Activated CD8-positive, alpha-beta memory T cell treated with anti-CD3 and anti-CD28 coated beads, Interleukin-2, amount 50 U/mL, for 4 hours (primary cell): Measurements from ENCODE around the gene OR1S2.
"Not testable (repeated sequence)": the region's sequence is repeated elsewhere in the genome, so short reads cannot be mapped to it uniquely, and the experiment has no call there.

Source experiments
- DNase-seq: peaks from one replicate; pipeline ENCODE4 v3.0.0-alpha.2; 2020

OR1S2 gene

GRCh38 chr11:58204042-58204441, at the start of gene OR1S2:
Gene OR1S2 (minus strand): TSS chr11:58204142. CDS start chr11:58204142, 0 bp downstream.
- no peak for DNase-seq

GRCh38 chr11:58243954-58244353, 40.0 kb upstream of the OR1S2 start:
- DNase-seq = no peak

- DNase-seq = no peak
Measured at GRCh38 chr11:58227956-58228615, 24.1 kb upstream of the OR1S2 start.

- no peak for DNase-seq
Measured at GRCh38 chr11:58222721-58223120, 18.8 kb upstream of the OR1S2 start.

GRCh38 chr11:58216476-58216875, 12.5 kb upstream of the OR1S2 start:
- DNase-seq = no peak

- DNase-seq = not testable (repeated sequence)
Measured at GRCh38 chr11:58212420-58212819, 8.5 kb upstream of the OR1S2 start, which contains the start of gene OR1S1. Gene OR1S1 (plus strand): TSS chr11:58212720.

- no peak for DNase-seq
Measured at GRCh38 chr11:58199271-58199670, 4.7 kb downstream of the OR1S2 start.

- DNase-seq = no peak
Measured at GRCh38 chr11:58195939-58196338, 8.0 kb downstream of the OR1S2 start.

- DNase-seq = no peak
Measured at GRCh38 chr11:58193391-58193790, 10.6 kb downstream of the OR1S2 start.

GRCh38 chr11:58192229-58192628, 11.7 kb downstream of the OR1S2 start:
- DNase-seq = no peak

GRCh38 chr11:58188770-58189169, 15.2 kb downstream of the OR1S2 start, which contains the start of gene OR9Q2:
Gene OR9Q2 (plus strand): TSS chr11:58189070. CDS start chr11:58190491, 1,421 bp downstream.
- DNase-seq = no peak

- no peak for DNase-seq
Measured at GRCh38 chr11:58186938-58187337, 17.0 kb downstream of the OR1S2 start.

GRCh38 chr11:58179648-58180047, 24.3 kb downstream of the OR1S2 start:
- DNase-seq = no peak

- no peak for DNase-seq
Measured at GRCh38 chr11:58178444-58178843, 25.5 kb downstream of the OR1S2 start.

GRCh38 chr11:58177409-58178054, 26.4 kb downstream of the OR1S2 start:
- no peak for DNase-seq

- no peak for DNase-seq
Measured at GRCh38 chr11:58165504-58166106, 38.3 kb downstream of the OR1S2 start.

GRCh38 chr11:58164990-58165389, 39.0 kb downstream of the OR1S2 start:
- no peak for DNase-seq

GRCh38 chr11:58164389-58164788, 39.6 kb downstream of the OR1S2 start:
- no peak for DNase-seq
